Measurements from ENCODE around the gene ARHGEF26.

Gene ARHGEF26

DNA sequence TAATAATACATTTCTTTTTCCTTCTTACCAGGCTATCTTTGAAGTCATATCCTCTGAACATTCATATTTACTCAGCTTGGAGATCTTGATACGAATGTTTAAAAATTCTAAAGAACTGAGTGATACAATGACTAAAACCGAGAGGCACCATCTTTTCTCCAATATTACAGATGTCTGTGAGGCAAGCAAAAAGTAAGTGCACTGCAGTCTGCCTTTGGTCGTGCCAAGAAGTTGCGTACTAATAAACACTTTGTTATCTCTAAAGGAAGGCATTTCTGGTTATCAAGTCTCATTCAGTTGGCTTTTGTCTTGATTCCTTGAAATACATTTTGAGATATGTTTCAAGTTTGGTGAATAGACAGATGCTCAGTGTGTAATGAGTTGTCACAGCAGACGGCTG, 31.6 kb downstream of the ARHGEF26 start:
- no peak for DNase-seq (ENCODE audit: low read depth, low spot score)
- H3K9me3 ChIP-seq (ENCODE audit: control insufficient read depth, insufficient read depth, low read length): no peaks in the 10 kb centered on the region
- no peaks in the 10 kb centered on the region; the same call in 1 of the 2 replicates for H3K36me3 ChIP-seq (ENCODE audit: control insufficient read depth, insufficient read depth, low read length)
- no peak overlapping the region for H3K4me3 ChIP-seq (ENCODE audit: low read length)
- no peak overlapping the region for H3K27ac ChIP-seq (ENCODE audit: low read length)
- H3K27me3 ChIP-seq (ENCODE audit: control insufficient read depth, insufficient read depth, low read length): no peaks in the 10 kb centered on the region
- no CpG with 5 or more reads among the region's 5 CpGs for WGBS (ENCODE audit: insufficient coverage, insufficient read length)
- H3K4me1 ChIP-seq (ENCODE audit: control insufficient read depth, insufficient read depth, low read length): no peaks in the 10 kb centered on the region; the same call in 1 of the 2 replicates

DNA sequence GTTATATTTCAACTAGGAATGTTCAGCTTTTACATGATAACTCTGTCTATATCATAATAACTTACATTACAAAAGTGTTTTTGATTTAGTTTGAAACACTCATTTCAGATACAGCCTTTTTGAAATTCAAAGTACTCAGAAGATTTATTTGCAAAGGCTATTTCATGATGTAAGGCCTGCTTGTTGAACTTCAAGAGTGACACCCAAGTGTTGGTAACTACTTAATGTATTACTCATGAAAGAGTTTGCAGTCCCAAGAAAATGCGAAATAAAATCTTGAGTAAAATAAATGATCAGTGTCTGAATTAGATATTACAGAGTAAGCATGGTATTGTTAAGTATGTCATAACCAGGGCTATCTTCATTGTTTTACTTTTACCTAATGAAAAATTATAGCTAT, 35.3 kb downstream of the ARHGEF26 start:
- H3K4me1 ChIP-seq (ENCODE audit: control insufficient read depth, insufficient read depth, low read length): no peaks in the 10 kb centered on the region
- DNase-seq (ENCODE audit: low read depth, low spot score): no peak
- H3K27me3 ChIP-seq (ENCODE audit: control insufficient read depth, insufficient read depth, low read length): no peaks in the 10 kb centered on the region
- H3K4me3 ChIP-seq (ENCODE audit: low read length): no peak overlapping the region
- H3K27ac ChIP-seq (ENCODE audit: low read length): no peak overlapping the region
- no CpG with 5 or more reads among the region's 1 CpG for WGBS (ENCODE audit: insufficient coverage, insufficient read length)
- no peaks in the 10 kb centered on the region; the same call in 1 of the 2 replicates for H3K36me3 ChIP-seq (ENCODE audit: control insufficient read depth, insufficient read depth, low read length)
- no peaks in the 10 kb centered on the region for H3K9me3 ChIP-seq (ENCODE audit: control insufficient read depth, insufficient read depth, low read length)

DNA sequence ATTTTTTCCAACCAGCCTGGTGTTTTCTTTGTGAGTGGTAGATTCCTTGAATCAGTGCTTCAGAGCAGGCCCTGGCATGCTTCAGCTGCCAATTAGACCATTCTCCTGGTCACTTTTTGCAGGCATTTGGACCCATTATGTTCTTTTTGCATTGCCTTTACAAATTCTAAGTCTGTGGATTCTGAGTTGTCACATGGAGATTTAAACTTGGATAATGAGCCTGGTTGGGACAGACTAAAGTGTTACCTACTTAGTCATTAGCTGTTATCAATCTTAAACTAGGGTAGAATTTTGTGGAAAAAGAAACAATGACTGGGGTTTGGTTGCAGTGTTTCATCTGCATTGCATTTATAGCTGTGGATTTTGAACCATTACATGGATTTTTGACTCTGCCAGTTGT, 40.6 kb downstream of the ARHGEF26 start:
- Histone ChIP-seq H3K9me3 (ENCODE audit: control insufficient read depth, insufficient read depth, low read length) (no peaks in the 10 kb centered on the region), H3K4me3 (ENCODE audit: low read length) (no peak overlapping the region), H3K27ac (ENCODE audit: low read length) (no peak overlapping the region), H3K27me3 (ENCODE audit: control insufficient read depth, insufficient read depth, low read length) (no peaks in the 10 kb centered on the region), H3K36me3 (ENCODE audit: control insufficient read depth, insufficient read depth, low read length) (no peaks in the 10 kb centered on the region), H3K4me1 (ENCODE audit: control insufficient read depth, insufficient read depth, low read length) (no peaks in the 10 kb centered on the region)
- no peak for DNase-seq (ENCODE audit: low read depth, low spot score)

DNA sequence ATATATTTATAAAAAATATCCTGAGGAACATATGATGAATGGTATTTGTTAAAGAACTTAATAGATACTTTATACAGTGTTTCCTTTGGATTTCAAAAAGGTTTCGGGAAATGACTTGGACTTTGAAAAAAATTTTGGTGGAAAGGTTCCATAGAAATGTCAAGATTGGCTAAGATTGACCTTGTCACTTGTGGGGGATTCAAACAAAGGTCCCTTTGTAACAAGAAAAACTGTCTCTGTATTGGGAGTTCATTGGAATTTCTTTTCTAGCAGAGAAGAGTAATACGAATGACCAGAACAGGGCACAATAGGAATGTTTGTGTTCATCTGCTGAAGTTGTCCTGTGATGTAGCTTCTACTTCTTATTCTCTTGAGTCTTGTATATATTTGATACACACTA, 43.2 kb downstream of the ARHGEF26 start:
- no peaks in the 10 kb centered on the region for H3K4me1 ChIP-seq (ENCODE audit: control insufficient read depth, insufficient read depth, low read length)
- no peaks in the 10 kb centered on the region for H3K36me3 ChIP-seq (ENCODE audit: control insufficient read depth, insufficient read depth, low read length)
- WGBS (ENCODE audit: insufficient coverage, insufficient read length): no CpG with 5 or more reads among the region's 2 CpGs
- DNase-seq (ENCODE audit: low read depth, low spot score): no peak
- H3K9me3 ChIP-seq (ENCODE audit: control insufficient read depth, insufficient read depth, low read length): no peaks in the 10 kb centered on the region
- H3K27me3 ChIP-seq (ENCODE audit: control insufficient read depth, insufficient read depth, low read length): no peaks in the 10 kb centered on the region
- no peak overlapping the region for H3K27ac ChIP-seq (ENCODE audit: low read length)
- no peak overlapping the region for H3K4me3 ChIP-seq (ENCODE audit: low read length)

DNA sequence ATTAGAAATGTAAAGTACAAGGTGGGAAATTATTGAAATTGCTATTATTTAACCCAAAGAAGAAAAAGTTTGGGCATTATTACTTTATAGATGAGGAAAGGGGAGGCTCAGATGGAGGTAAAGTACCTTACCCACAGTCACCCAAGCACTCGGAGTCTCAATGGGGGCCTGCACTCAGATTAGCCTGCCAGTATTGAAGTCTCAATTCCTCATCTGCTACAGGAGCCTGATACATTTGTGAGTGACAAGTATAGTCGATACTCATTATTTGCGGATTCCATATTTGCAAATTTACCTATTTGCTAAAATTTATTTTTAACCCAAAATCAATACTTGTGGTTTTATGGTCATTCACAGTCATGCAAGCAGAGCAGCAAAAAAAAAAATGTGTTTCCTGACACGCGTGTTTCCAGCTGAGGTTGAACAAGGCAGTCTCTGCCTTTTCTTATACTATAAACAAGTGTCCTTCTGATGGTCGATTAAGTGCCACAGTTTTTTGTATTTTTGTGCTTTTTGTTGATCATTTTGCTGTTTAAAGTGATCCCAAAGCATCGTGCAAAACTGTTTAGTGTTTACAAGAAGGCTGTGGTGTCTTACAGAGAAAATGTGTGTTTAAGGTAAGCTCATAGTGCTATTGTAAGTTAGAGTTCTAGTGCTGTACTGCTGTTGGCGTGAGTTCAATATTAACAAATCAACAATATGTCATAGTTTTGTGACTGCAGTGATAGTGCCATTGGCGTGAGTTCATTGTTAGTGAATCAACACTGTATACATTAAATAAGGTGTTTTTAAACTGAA, 48.0 kb downstream of the ARHGEF26 start:
- no peak for DNase-seq (ENCODE audit: low read depth, low spot score)
- no peak overlapping the region for H3K27ac ChIP-seq (ENCODE audit: low read length)
- no peaks in the 10 kb centered on the region for H3K27me3 ChIP-seq (ENCODE audit: control insufficient read depth, insufficient read depth, low read length)
- H3K4me1 ChIP-seq (ENCODE audit: control insufficient read depth, insufficient read depth, low read length): peaks cover 2% of the 10 kb centered on the region; the same call in 1 of the 2 replicates
- no peaks in the 10 kb centered on the region for H3K36me3 ChIP-seq (ENCODE audit: control insufficient read depth, insufficient read depth, low read length)
- no peaks in the 10 kb centered on the region for H3K9me3 ChIP-seq (ENCODE audit: control insufficient read depth, insufficient read depth, low read length)
- H3K4me3 ChIP-seq (ENCODE audit: low read length): no peak overlapping the region
- no CpG with 5 or more reads among the region's 9 CpGs for WGBS (ENCODE audit: insufficient coverage, insufficient read length)

DNA sequence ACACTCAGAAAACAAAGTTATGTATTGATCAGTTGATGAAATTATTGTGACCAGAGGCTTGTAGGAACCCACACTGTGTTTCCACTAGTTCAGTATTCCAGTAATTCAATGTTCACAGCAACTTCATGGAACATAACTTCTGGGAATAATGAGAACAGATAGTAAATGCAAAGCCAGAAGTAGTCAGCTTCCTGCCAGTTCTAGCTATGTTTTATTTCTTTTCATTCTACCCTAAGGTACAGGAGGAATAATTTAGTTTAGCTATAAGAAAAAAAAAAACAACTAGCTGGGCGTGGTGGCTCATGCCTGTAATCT, 48.6 kb downstream of the ARHGEF26 start:
- DNase-seq (ENCODE audit: low read depth, low spot score): no peak
- H3K4me3 ChIP-seq (ENCODE audit: low read length): no peak overlapping the region
- no peaks in the 10 kb centered on the region for H3K27me3 ChIP-seq (ENCODE audit: control insufficient read depth, insufficient read depth, low read length)
- WGBS (ENCODE audit: insufficient coverage, insufficient read length): no CpG with 5 or more reads among the region's 1 CpG
- H3K36me3 ChIP-seq (ENCODE audit: control insufficient read depth, insufficient read depth, low read length): no peaks in the 10 kb centered on the region
- no peak overlapping the region for H3K27ac ChIP-seq (ENCODE audit: low read length)
- peaks cover 2% of the 10 kb centered on the region; the same call in 1 of the 2 replicates for H3K4me1 ChIP-seq (ENCODE audit: control insufficient read depth, insufficient read depth, low read length)
- H3K9me3 ChIP-seq (ENCODE audit: control insufficient read depth, insufficient read depth, low read length): no peaks in the 10 kb centered on the region

DNA sequence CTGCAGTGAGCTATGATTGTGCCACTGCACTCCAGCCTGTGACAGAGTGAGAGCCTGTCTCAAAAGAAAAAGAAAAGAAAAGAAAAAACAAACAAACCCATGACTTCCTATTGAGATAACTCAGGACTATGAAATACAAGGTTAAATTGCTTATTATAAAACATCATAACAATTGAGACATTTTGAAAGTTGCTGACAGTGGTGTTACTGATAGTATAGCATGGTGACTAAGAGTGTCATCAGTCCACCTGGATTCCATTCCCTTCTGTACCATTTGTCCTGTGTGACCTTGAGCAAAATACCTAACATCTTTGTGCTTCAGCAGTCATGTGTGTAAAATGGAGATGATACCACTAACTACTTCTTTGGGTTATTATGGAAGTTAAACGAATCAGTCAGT, 49.1 kb downstream of the ARHGEF26 start:
- H3K4me1 ChIP-seq (ENCODE audit: control insufficient read depth, insufficient read depth, low read length): peaks cover 2% of the 10 kb centered on the region; the same call in 1 of the 2 replicates
- H3K27me3 ChIP-seq (ENCODE audit: control insufficient read depth, insufficient read depth, low read length): no peaks in the 10 kb centered on the region
- no peaks in the 10 kb centered on the region for H3K36me3 ChIP-seq (ENCODE audit: control insufficient read depth, insufficient read depth, low read length)
- H3K27ac ChIP-seq (ENCODE audit: low read length): no peak overlapping the region
- no peak for DNase-seq (ENCODE audit: low read depth, low spot score)
- H3K4me3 ChIP-seq (ENCODE audit: low read length): no peak overlapping the region
- H3K9me3 ChIP-seq (ENCODE audit: control insufficient read depth, insufficient read depth, low read length): no peaks in the 10 kb centered on the region
- WGBS (ENCODE audit: insufficient coverage, insufficient read length): no CpG with 5 or more reads among the region's 1 CpG

DNA sequence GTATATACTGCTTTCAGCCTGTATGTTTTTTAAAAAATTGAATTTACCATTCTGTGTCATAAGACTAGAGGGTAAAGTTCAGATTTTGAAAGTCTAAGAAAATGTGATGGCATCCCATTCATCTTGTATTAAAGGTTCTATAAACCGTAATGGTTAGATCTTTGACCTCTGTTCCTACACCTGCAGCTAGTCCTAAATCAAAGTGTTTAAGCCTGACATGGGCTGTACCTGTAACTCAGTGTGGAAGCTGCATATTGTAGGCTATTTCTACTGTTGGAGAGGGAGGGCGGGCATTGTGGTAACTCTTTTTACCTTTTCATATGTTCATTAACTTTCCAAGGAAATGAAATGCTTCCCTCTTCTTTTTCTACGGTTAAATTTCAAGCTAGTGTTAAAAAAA, 53.9 kb downstream of the ARHGEF26 start:
- no peak for DNase-seq (ENCODE audit: low read depth, low spot score)
- H3K4me3 ChIP-seq (ENCODE audit: low read length): no peak overlapping the region
- no peak overlapping the region for H3K27ac ChIP-seq (ENCODE audit: low read length)
- H3K4me1 ChIP-seq (ENCODE audit: control insufficient read depth, insufficient read depth, low read length): peaks cover 3% of the 10 kb centered on the region; the same call in 1 of the 2 replicates
- H3K27me3 ChIP-seq (ENCODE audit: control insufficient read depth, insufficient read depth, low read length): no peaks in the 10 kb centered on the region
- no CpG with 5 or more reads among the region's 3 CpGs for WGBS (ENCODE audit: insufficient coverage, insufficient read length)
- no peaks in the 10 kb centered on the region for H3K36me3 ChIP-seq (ENCODE audit: control insufficient read depth, insufficient read depth, low read length)
- H3K9me3 ChIP-seq (ENCODE audit: control insufficient read depth, insufficient read depth, low read length): no peaks in the 10 kb centered on the region

DNA sequence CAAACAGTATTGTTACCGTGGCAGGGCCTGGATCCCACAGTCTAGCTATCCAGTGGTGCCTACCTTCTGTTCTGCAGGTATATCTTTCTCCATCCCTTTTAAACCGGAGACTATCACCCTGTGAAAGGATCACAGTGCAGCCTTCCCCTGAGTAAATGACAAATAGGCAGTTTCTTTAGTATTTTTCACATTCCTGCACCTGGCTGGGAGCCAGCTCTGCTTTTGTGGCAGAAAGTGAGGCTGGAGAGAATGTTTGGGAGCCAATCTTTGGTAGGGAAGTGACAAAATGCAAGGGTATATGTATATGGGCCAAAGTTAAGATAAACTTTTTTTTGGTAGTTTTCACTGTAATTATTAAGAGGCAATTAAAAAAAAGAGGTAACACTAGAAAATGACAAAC, 54.8 kb downstream of the ARHGEF26 start:
- H3K27me3 ChIP-seq (ENCODE audit: control insufficient read depth, insufficient read depth, low read length): no peaks in the 10 kb centered on the region
- no peaks in the 10 kb centered on the region for H3K36me3 ChIP-seq (ENCODE audit: control insufficient read depth, insufficient read depth, low read length)
- DNase-seq (ENCODE audit: low read depth, low spot score): no peak
- WGBS (ENCODE audit: insufficient coverage, insufficient read length): no CpG with 5 or more reads among the region's 2 CpGs
- H3K9me3 ChIP-seq (ENCODE audit: control insufficient read depth, insufficient read depth, low read length): no peaks in the 10 kb centered on the region
- H3K4me3 ChIP-seq (ENCODE audit: low read length): no peak overlapping the region
- no peak overlapping the region for H3K27ac ChIP-seq (ENCODE audit: low read length)
- peaks cover 3% of the 10 kb centered on the region; the same call in 1 of the 2 replicates for H3K4me1 ChIP-seq (ENCODE audit: control insufficient read depth, insufficient read depth, low read length)

DNA sequence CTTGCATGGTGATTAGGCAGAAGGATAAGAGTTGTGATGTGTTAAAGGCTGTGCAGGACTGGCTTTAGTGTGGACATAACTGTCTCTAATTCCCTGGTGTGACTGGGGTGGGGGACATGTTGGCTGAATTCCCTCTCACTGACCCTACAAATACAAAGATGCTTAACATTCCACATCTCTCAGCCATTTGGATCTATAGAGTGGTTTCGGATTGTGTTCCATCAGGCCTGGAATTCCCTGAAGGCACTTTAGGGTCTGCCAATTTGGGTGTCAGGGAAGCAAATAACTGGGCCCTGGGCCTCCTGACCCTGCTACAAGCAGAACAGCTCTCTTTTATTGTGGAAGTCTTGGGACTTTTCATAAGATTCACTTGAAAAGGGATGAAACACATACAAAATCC, 56.2 kb downstream of the ARHGEF26 start:
- no peaks in the 10 kb centered on the region for H3K9me3 ChIP-seq (ENCODE audit: control insufficient read depth, insufficient read depth, low read length)
- no peak for DNase-seq (ENCODE audit: low read depth, low spot score)
- H3K4me1 ChIP-seq (ENCODE audit: control insufficient read depth, insufficient read depth, low read length): peaks cover 3% of the 10 kb centered on the region; the same call in 1 of the 2 replicates
- no peaks in the 10 kb centered on the region for H3K27me3 ChIP-seq (ENCODE audit: control insufficient read depth, insufficient read depth, low read length)
- H3K4me3 ChIP-seq (ENCODE audit: low read length): no peak overlapping the region
- H3K36me3 ChIP-seq (ENCODE audit: control insufficient read depth, insufficient read depth, low read length): no peaks in the 10 kb centered on the region
- no CpG with 5 or more reads among the region's 1 CpG for WGBS (ENCODE audit: insufficient coverage, insufficient read length)
- H3K27ac ChIP-seq (ENCODE audit: low read length): no peak overlapping the region

DNA sequence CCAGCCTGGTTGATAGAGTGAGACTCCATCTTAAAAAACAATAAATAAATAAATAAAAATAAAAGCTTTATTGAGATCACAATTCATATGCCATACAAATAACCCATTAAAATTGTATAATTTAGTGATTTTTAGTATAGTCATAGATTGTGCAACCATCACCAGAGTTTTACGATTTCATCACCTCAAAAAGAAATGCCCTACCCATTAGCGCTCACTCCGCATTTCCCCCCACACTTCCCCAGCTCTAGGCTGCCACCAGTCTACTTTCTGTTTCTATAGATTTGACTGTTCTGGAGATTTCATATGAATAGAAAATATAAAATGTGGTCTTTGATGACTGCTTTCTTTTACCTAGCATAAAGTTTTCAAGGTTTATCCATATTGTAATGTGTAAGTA, 57.0 kb downstream of the ARHGEF26 start:
- Histone ChIP-seq H3K4me1 (ENCODE audit: control insufficient read depth, insufficient read depth, low read length) (peaks cover 3% of the 10 kb centered on the region; the same call in 1 of the 2 replicates), H3K36me3 (ENCODE audit: control insufficient read depth, insufficient read depth, low read length) (no peaks in the 10 kb centered on the region), H3K27me3 (ENCODE audit: control insufficient read depth, insufficient read depth, low read length) (no peaks in the 10 kb centered on the region), H3K9me3 (ENCODE audit: control insufficient read depth, insufficient read depth, low read length) (no peaks in the 10 kb centered on the region), H3K27ac (ENCODE audit: low read length) (no peak overlapping the region), H3K4me3 (ENCODE audit: low read length) (no peak overlapping the region)
- WGBS (ENCODE audit: insufficient coverage, insufficient read length): no CpG with 5 or more reads among the region's 3 CpGs
- no peak for DNase-seq (ENCODE audit: low read depth, low spot score)

Measured in iPS DF 6.9 (cell line).